H1 (cell line): ENCODE data around the gene GOLGA6C. TPM values are rescaled to one million over a fixed set of nuclear protein-coding genes. Genes with fewer than 3 reads are reported as not detected.

Experiments used
- CTCF ChIA-PET: fragments of 300-600 bp; sonication (Branson Sonifier 250); formaldehyde crosslinking; loops from one replicate; lab custom pipeline; 2021; ENCODE audit not compliant: partially characterized antibody; lab: Charles Lee
- POLR2A ChIA-PET: fragments of 300-600 bp; sonication (Branson Sonifier 250); formaldehyde crosslinking; loops from one replicate; lab custom pipeline; 2021; ENCODE audit warnings: inconsistent platforms; ENCODE audit not compliant: partially characterized antibody; lab: Charles Lee
- DNase-seq, 2 experiments: peaks; one replicate each; pipeline versions ENCODE4 v3.0.0 to v3.0.0-alpha.2; 2010 to 2022; ENCODE audit warnings: low spot score in 2 of 2, low read depth in 1 of 2, mixed read lengths in 1 of 2
- FAIRE-seq: peaks from 2 replicates; lab custom pipeline; 2011; peaks lifted over from hg19 to GRCh38; lab: Jason Lieb, UNC
- H2AFZ ChIP-seq: 2 replicates; pipeline ENCODE4 v1.8.1; 2012; ENCODE audit warnings: low read length, inconsistent platforms
- H2AK5ac ChIP-seq: 2 replicates; pipeline ENCODE4 v1.6.1; 2013; ENCODE audit warnings: low read depth, low read length
- H2BK120ac ChIP-seq: replicated peaks from 2 replicates; pipeline ENCODE3; 2013; ENCODE audit warnings: low read depth, low read length, inconsistent platforms
- H2BK12ac ChIP-seq: 2 replicates; pipeline ENCODE4 v1.6.1; 2013; ENCODE audit warnings: low read depth, low read length
- H2BK15ac ChIP-seq: 2 replicates; pipeline ENCODE4 v1.6.1; 2013; ENCODE audit warnings: low read length
- H2BK20ac ChIP-seq: 2 replicates; pipeline ENCODE4 v1.6.1; 2013; ENCODE audit warnings: low read length
- H2BK5ac ChIP-seq: 2 replicates; pipeline ENCODE4 v1.6.1; 2013; ENCODE audit warnings: low read depth, low read length
- H3K14ac ChIP-seq: 2 replicates; pipeline ENCODE4 v1.6.1; 2013; ENCODE audit warnings: inconsistent platforms; ENCODE audit not compliant: insufficient read length
- H3K18ac ChIP-seq: 2 replicates; pipeline ENCODE4 v1.6.1; 2013; ENCODE audit warnings: low read length; ENCODE audit errors: extremely low read depth
- H3K23ac ChIP-seq: 2 replicates; pipeline ENCODE4 v1.6.1; 2013; ENCODE audit warnings: inconsistent platforms; ENCODE audit not compliant: insufficient read length
- H3K23me2 ChIP-seq: 2 replicates; pipeline ENCODE4 v1.6.1; 2013; ENCODE audit warnings: low read depth, low read length
- H3K27ac ChIP-seq: 2 replicates; pipeline ENCODE4 v1.6.1; 2011; ENCODE audit warnings: low read depth, low read length, inconsistent platforms
- H3K27me3 ChIP-seq, 4 experiments: replicated peaks in 1 of 4; 1 replicate in 1 of 4; 2 replicates in 3 of 4; pipeline versions ENCODE4 v1.6.1 to v1.8.1; 2011 to 2013; ENCODE audit warnings: low read length in 3 of 4, mild to moderate bottlenecking in 3 of 4, inconsistent platforms in 2 of 4, mixed read lengths in 2 of 4, moderate library complexity in 1 of 4; ENCODE audit not compliant: control insufficient read depth in 3 of 4, insufficient read depth in 3 of 4; ENCODE audit errors: extremely low read depth in 1 of 4
- H3K36me3 ChIP-seq, 4 experiments: 2 replicates each; pipeline versions ENCODE4 v1.6.1 to v1.8.1; 2011 to 2013; ENCODE audit warnings: mild to moderate bottlenecking in 4 of 4, low read length in 3 of 4, moderate library complexity in 2 of 4, control low read depth in 1 of 4, inconsistent platforms in 1 of 4; ENCODE audit not compliant: insufficient read depth in 4 of 4, control insufficient read depth in 2 of 4
- H3K4ac ChIP-seq: replicated peaks from 2 replicates; pipeline ENCODE3; 2013; ENCODE audit warnings: low read length, low read depth, mixed read lengths, inconsistent platforms; ENCODE audit not compliant: insufficient read length
- H3K4me1 ChIP-seq, 4 experiments: replicated peaks in 1 of 4; 1 replicate in 1 of 4; 2 replicates in 3 of 4; pipeline versions ENCODE4 v1.6.1 to v1.8.1; 2011 to 2013; ENCODE audit warnings: low read length in 3 of 4, inconsistent platforms in 2 of 4, mixed read lengths in 1 of 4; ENCODE audit not compliant: insufficient read depth in 4 of 4, control insufficient read depth in 3 of 4
- H3K4me2 ChIP-seq, 2 experiments: 2 replicates each; pipeline versions ENCODE4 v1.6.1 to v1.8.1; 2011 to 2013; ENCODE audit warnings: low read depth in 2 of 2, low read length in 2 of 2, control low read depth in 1 of 2, inconsistent platforms in 1 of 2, mild to moderate bottlenecking in 1 of 2; ENCODE audit not compliant: insufficient read depth in 1 of 2
- H3K4me3 ChIP-seq, 4 experiments: fragments of 200-600, 300-600 bp in 1 of 4; sonication (generic), shearing (Covaris generic), sonication (Bioruptor Twin) in 1 of 4; 2 replicates each; pipeline versions ENCODE4 v1.5.1 to v1.8.1; 2011 to 2016; ENCODE audit warnings: low read length in 4 of 4, low read depth in 3 of 4, control low read depth in 2 of 4, inconsistent platforms in 2 of 4, mild to moderate bottlenecking in 2 of 4, mixed read lengths in 1 of 4, moderate library complexity in 1 of 4; ENCODE audit not compliant: insufficient read depth in 2 of 4; ENCODE audit errors: extremely low read depth in 1 of 4
- H3K56ac ChIP-seq: replicated peaks from 2 replicates; pipeline ENCODE3; 2013; ENCODE audit warnings: low read depth, mild to moderate bottlenecking, mixed read lengths, low read length, inconsistent platforms; ENCODE audit not compliant: insufficient read length
- H3K79me1 ChIP-seq: 2 replicates; pipeline ENCODE4 v1.6.1; 2013; ENCODE audit warnings: low read depth, low read length, control low read depth
- H3K79me2 ChIP-seq, 2 experiments: 2 replicates each; pipeline versions ENCODE4 v1.6.1 to v1.8.1; 2012 to 2013; ENCODE audit warnings: low read length in 2 of 2, mild to moderate bottlenecking in 2 of 2, inconsistent platforms in 1 of 2; ENCODE audit not compliant: insufficient read depth in 2 of 2, control insufficient read depth in 1 of 2
- H3K9ac ChIP-seq, 4 experiments: replicated peaks in 1 of 4; 1 replicate in 1 of 4; 2 replicates in 3 of 4; pipeline versions ENCODE4 v1.6.1 to v1.8.1; 2011 to 2013; ENCODE audit warnings: low read depth in 3 of 4, low read length in 3 of 4, control low read depth in 2 of 4, mild to moderate bottlenecking in 2 of 4, moderate library complexity in 2 of 4, inconsistent platforms in 1 of 4; ENCODE audit errors: extremely low read depth in 1 of 4
- H3K9me3 ChIP-seq, 2 experiments: 2 replicates each; pipeline versions ENCODE4 v1.6.1 to v1.8.1; 2012 to 2013; ENCODE audit warnings: mild to moderate bottlenecking in 2 of 2, moderate library complexity in 2 of 2, control low read depth in 1 of 2, inconsistent platforms in 1 of 2, low read depth in 1 of 2, low read length in 1 of 2, mixed read lengths in 1 of 2; ENCODE audit not compliant: insufficient read depth in 2 of 2
- H4K20me1 ChIP-seq, 2 experiments: replicated peaks in 1 of 2; 2 replicates each; pipeline versions ENCODE3 to v1.8.1; 2011 to 2013; ENCODE audit warnings: inconsistent platforms in 2 of 2, low read length in 2 of 2, mild to moderate bottlenecking in 1 of 2; ENCODE audit not compliant: insufficient read depth in 2 of 2, control insufficient read depth in 1 of 2
- H4K5ac ChIP-seq: 2 replicates; pipeline ENCODE4 v1.6.1; 2013; ENCODE audit warnings: low read length, low read depth, mixed read lengths, inconsistent platforms; ENCODE audit not compliant: insufficient read length
- H4K8ac ChIP-seq: 2 replicates; pipeline ENCODE4 v1.8.0; 2013; ENCODE audit warnings: mild to moderate bottlenecking, moderate library complexity, low read length, inconsistent platforms; ENCODE audit not compliant: insufficient read depth; ENCODE audit errors: extremely low read depth
- H4K91ac ChIP-seq: replicated peaks from 2 replicates; pipeline ENCODE3; 2013; ENCODE audit warnings: low read length, mixed read lengths, inconsistent platforms; ENCODE audit not compliant: insufficient read length
- BRCA1 ChIP-seq: IDR thresholded peaks from 2 replicates; pipeline ENCODE4 v1.6.1; 2012; ENCODE audit warnings: low read depth, low read length, improper control_type of control experiment
- FOSL1 ChIP-seq: IDR thresholded peaks from 2 replicates; pipeline ENCODE4 v1.6.1; 2011; ENCODE audit warnings: mild to moderate bottlenecking, low read depth, low read length, moderate library complexity; ENCODE audit not compliant: insufficient read depth
- KDM4A ChIP-seq: IDR thresholded peaks from one replicate; pipeline ENCODE4 v1.7.1; 2012; ENCODE audit warnings: low read depth, mild to moderate bottlenecking, moderate library complexity, low read length, inconsistent platforms; ENCODE audit not compliant: severe bottlenecking
- PHF8 ChIP-seq: fragments of 200-600 bp; sonication (generic); conservative IDR thresholded peaks from 2 replicates; pipeline ENCODE4 v1.7.1; 2012; ENCODE audit warnings: low read depth, mild to moderate bottlenecking, inconsistent platforms, low read length, moderate library complexity
- RNF2 ChIP-seq: fragments of 200-900, 300-1000 bp; sonication (generic); IDR thresholded peaks from 2 replicates; pipeline ENCODE4 v1.7.1; 2016; ENCODE audit warnings: borderline replicate concordance, low read depth, mild to moderate bottlenecking, antibody characterized with exemption, low read length; ENCODE audit not compliant: poor library complexity, severe bottlenecking; ENCODE audit errors: missing control alignments
- SIRT6 ChIP-seq: IDR thresholded peaks from one replicate; pipeline ENCODE4 v1.7.1; 2012; ENCODE audit warnings: low read length, inconsistent platforms
- YY1 ChIP-seq: IDR thresholded peaks from 2 replicates; pipeline ENCODE4 v1.6.1; 2011; ENCODE audit warnings: low read depth, mild to moderate bottlenecking, low read length
- ZNF274 ChIP-seq: IDR thresholded peaks from 2 replicates; pipeline ENCODE4 v1.7.0; 2012; ENCODE audit warnings: low read length, borderline replicate concordance; ENCODE audit errors: extremely low read depth
- WGBS, 2 experiments: shearing (Covaris generic) in 1 of 2; methylation state at CpG; one replicate each; pipeline versions ENCODE4 v1.1.6 to v1.1.7; 2013 to 2015; ENCODE audit warnings: low lambda C conversion rate in 2 of 2, mixed read lengths in 2 of 2, inconsistent platforms in 1 of 2, low coverage in 1 of 2, missing lambda C conversion rate in 1 of 2; ENCODE audit not compliant: insufficient replicate concordance in 2 of 2, insufficient coverage in 1 of 2, insufficient read length in 1 of 2; ENCODE audit errors: extremely low coverage in 1 of 2, missing lambda C conversion rate in 1 of 2; 5-methylcytosine and 5-hydroxymethylcytosine counted together
- polyA plus RNA-seq, 7 experiments: library from polyadenylated mRNA; depleted of rRNA in 3 of 7; stranded (reverse) in 5 of 7; unstranded in 2 of 7; fragments of >200 nt in 5 of 7; fragments of 200-250 nt in 2 of 7; gene quantifications; 1 replicate in 5 of 7; 2 replicates in 1 of 7; 4 replicates in 1 of 7; pipeline versions ENCODE4 v1.2.1 to v1.2.3, GENCODE V29; 2011 to 2013; ENCODE audit warnings: missing spikeins in 2 of 7, mixed read lengths in 2 of 7
- total RNA-seq: library from RNA; stranded (reverse); fragmentation: NEBNext Ultra II Directional; extraction: Animal tissue kit (Norgen Biotek cat#: 25700); gene quantifications from 2 replicates; pipeline ENCODE4 v1.2.1, GENCODE V29; 2021
- TF ChIP-seq, protein P1 (sequence below): IDR thresholded peaks from 2 replicates; pipeline ENCODE4 v1.6.1; 2012; ENCODE audit warnings: inconsistent platforms

The GOLGA6C gene
- total and polyA plus RNA-seq, 2 of the 8 experiments (the other 6 are each of a cell fraction or from before 2014, with no cell fraction given) = 0.14 to 0.35 TPM

DNA sequence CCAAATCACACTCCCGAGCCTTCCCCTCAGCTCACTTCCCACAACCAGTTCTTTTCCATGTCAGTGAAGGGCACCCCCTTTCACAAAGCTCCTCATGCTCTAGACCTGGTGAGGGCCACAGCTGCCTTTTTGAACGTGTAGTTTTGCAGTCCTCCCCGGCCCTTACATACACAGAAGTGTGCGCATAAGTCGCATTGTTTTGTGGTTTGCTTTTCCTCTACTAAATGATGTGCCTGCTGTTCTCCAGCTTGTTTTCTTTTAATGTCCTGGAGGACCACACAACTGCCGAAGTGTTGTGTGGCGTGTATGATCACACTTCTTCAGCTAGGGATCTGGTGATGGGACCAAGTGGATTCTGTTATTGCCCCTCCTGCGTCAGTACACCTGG, 48.9 kb upstream of the GOLGA6C start:
- POLR2A ChIA-PET = interaction anchor here (0.7 to 1.7 kb wide), 4 partner anchors 8 to 20 kb away, joined by 3 to 6 read pairs (median 4); partner anchors contain the start of gene C15orf39
- 93% methylated on average over 8 of the region's 8 CpGs; no CpG with 5 or more reads in 1 of the 2 experiments for whole genome bisulfite sequencing, 2 experiments

More for the DNA sequence above, 48.9 kb upstream of the GOLGA6C start:
- TF ChIP-seq BRCA1 (no peak), SIRT6 (no peak), RNF2 (no peak), KDM4A (no peak), YY1 (no peak), ZNF274 (no peak), FOSL1 (no peak), PHF8 (no peak)
- TF ChIP-seq, protein P1, sequence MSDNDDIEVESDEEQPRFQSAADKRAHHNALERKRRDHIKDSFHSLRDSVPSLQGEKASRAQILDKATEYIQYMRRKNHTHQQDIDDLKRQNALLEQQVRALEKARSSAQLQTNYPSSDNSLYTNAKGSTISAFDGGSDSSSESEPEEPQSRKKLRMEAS = no peak
- TF ChIP-seq, all 59 proteins: peak for 0
- CTCF ChIA-PET = interaction anchor here (0.6 to 7.6 kb wide), 12 partner anchors 11 to 355 kb away, joined by 3 to 97 read pairs (median 4); partner anchors contain the start of gene SCAMP5
- Histone ChIP-seq H3K79me2 (peaks cover 6 to 55% of the 10 kb centered on the region in 2 experiments; a peak in 3 of 4 replicates), H2AK5ac (no peak overlapping the region), H3K56ac (no peak overlapping the region), H3K36me3 (peaks cover 27 to 49% (median 33%) of the 10 kb centered on the region in 4 experiments; a peak in 7 of 8 replicates), H3K27ac (no peak overlapping the region), H3K79me1 (peaks cover 5% of the 10 kb centered on the region), H3K4ac (no peak overlapping the region), H3K9me3 (no peaks in the 10 kb centered on the region), H2BK20ac (no peak overlapping the region), H2BK12ac (no peak overlapping the region), H3K4me1 (peaks cover 0 to 10% (median 3%) of the 10 kb centered on the region in 4 experiments; a peak in 5 of 7 replicates), H4K8ac (no peak overlapping the region), H3K4me2 (no peak overlapping the region), H3K23me2 (no peaks in the 10 kb centered on the region), H3K18ac (no peak overlapping the region), H4K5ac (no peak overlapping the region), H2AFZ (no peak overlapping the region), H3K27me3 (no peaks in the 10 kb centered on the region), H3K9ac (no peak overlapping the region), H4K20me1 (peaks cover 56 to 63% of the 10 kb centered on the region in 2 experiments), H3K4me3 (no peak overlapping the region), H4K91ac (no peak overlapping the region), H3K14ac (no peak overlapping the region), H2BK120ac (no peak overlapping the region), H2BK5ac (no peak overlapping the region), H2BK15ac (no peak overlapping the region), H3K23ac (no peak overlapping the region)
- no peak for FAIRE-seq
- no peak for DNase-seq
